HG02885 (cell line): Measurements from ENCODE around the gene PARD3.

Experiments used
- ATAC-seq: cut with Tn5 transposase; IDR thresholded peaks from one replicate; pipeline ENCODE4 v1.9.1; 2021; ENCODE audit warnings: mild to moderate bottlenecking; ENCODE audit not compliant: unreplicated experiment, poor library complexity

The PARD3 gene

GRCh38 chr10:34166823-34167222 lies 648.3 kb downstream of the PARD3 start:
- no peak for ATAC-seq

- no peak for ATAC-seq
Measured at GRCh38 chr10:34166354-34166753, 648.7 kb downstream of the PARD3 start.

DNA sequence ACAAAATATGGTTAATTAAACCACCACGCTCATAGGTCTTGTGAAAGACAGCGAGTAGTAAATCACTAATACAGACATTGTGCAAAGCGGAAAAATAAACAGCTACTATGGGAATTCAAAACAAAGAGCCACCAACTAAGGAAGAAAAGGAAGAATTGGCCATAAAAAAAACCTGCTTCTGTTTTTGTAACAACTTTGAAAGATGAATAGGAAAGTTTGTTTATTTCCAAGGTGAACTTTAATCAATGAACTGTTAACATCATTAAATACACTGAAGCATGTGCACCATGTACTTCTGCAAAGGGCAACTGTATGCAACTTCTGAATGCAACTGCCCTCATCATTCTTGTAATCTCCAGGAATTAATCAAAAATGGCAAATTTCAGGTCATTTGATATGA lies 651.1 kb downstream of the PARD3 start:
- ATAC-seq = no peak

DNA sequence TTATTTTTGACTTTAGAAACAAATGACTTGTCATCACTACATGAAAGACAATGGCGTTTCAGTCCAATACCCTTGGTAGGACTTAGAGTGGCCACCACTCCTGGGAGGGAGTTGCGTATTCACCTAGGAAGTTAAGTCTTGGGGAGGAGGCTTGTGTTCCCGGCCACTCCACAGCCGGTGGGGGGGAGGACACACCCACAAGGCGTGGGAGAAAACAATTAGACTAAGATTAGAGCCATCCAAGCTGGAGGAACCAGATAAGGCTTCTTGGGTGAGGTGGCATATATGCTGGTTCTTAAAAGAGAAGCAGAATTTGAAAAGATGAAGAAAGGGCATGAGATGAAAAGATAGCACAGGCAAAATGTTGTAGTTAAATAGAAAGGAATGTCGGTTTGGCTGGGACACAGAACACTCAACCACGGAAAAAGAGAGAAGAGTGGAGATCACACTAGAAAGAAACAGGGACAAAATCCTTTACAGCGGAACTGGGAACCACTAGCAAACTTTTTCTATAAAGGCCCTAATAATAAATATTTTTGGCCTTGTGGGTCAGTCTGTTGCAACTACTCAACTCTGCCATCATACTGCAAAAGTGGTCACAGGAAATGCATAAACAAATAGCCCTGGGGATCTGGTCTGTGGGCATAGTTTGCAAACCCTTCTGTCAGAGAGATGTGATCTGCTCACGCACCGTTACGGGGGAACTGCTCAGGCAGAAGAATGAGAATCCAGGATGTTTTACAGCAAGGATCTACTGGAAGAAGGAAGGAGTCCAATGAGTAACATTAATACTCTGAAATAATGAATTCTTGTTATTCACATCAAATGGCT lies 651.8 kb downstream of the PARD3 start:
- no peak for ATAC-seq

DNA sequence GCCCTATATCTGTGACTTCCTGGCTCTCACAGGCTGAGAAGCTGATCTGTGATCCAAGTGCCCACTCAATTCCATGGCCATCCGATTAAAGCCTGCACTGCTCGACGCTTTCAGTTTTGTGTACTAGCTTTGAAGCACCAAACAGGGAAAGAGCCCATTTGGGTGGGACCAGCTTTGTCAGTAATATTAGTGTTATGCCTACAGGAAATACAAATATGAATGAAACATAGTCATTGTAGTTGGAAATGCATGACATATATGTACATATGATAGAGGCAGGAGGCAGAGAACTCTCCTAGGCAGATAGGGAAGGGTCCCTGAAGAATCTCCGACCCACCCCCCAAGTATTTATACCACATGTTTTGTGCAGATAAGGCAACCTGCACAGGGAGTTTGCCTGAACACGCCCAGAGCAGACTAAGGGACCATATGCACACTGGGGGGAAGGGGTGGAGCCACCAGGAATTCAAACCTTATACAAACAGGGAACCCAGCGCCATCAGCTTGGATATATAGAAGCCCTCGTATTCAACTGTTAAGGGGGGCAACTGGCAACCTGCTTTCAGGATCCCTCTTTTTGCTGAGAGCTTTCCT lies 653.2 kb downstream of the PARD3 start:
- ATAC-seq = no peak

- ATAC-seq = no peak
Measured at GRCh38 chr10:34160595-34160994, 654.5 kb downstream of the PARD3 start.

DNA sequence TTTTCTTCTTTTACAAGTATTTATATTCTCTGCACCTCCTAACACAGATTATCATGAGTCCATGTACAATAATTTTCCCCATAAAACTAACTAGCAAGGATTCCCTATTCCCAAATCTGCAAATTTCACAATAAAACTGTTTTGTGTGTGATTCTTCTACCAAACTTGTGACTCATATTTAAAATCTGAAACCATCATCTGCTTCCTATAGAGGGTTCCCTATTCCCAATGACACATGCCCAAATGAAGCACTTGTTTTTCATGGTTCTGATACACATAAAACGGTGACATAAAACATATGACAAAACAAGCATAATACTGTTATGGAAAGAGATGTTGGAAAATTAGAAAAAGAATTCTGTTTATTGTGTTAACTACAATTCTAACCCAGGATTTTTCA lies 657.6 kb downstream of the PARD3 start:
- ATAC-seq = no peak

DNA sequence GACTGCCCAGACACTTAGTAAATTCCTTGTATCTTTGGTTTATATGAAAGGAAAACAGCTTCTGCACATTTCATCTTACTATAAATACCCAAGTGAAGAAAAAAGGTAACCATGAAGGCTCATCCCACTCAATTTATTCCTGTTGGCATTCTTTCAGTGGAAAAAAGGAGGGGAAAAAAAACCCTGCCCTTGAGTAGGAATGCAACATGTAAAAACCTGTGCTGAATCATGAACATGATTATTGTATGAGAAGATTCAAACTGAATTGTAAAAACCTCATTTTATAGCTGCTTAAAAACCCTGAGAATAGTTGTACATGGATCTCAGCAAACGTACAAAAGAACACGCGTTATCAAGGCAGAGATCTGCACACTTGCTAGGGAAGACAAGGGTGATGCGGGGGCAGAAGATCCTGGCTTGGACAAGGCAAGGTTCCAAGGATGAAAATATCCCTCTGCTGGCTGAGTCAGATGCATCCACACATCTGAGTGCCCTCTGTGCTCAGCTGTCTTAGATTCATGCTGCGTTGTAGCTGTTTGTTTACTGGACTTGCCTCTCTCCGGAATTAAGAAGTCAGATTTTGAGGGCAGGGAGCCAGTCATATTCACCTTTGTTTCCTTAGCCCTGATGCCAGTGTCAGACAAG lies 658.2 kb downstream of the PARD3 start:
- no peak for ATAC-seq

GRCh38 chr10:34155812-34156211 lies 659.3 kb downstream of the PARD3 start:
- no peak for ATAC-seq

DNA sequence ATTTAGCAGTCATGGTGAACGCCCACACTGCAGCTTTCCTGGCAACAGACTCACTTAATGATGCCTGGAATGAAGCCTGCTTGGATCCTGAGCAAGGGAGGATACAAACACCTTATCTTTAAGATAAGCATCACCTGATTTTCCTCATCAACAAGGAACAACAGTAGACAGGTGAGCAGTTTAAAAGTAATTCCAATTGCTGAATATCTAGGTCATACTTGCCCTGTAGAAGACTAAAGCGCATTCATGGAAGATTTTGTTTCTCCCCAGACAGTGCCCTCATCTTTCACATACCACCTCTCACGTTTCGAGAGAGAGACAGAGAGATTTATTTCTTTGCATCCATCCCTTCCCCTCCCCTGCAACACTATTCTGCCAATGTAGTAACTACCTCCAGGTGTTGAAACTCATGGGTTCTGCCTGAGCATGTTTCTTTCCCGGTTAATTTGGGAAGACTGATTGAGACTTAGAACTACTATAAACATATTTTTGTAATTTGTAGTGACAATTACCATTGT lies 660.7 kb downstream of the PARD3 start:
- no peak for ATAC-seq

GRCh38 chr10:34153663-34154382 lies 661.3 kb downstream of the PARD3 start:
- no peak for ATAC-seq

DNA sequence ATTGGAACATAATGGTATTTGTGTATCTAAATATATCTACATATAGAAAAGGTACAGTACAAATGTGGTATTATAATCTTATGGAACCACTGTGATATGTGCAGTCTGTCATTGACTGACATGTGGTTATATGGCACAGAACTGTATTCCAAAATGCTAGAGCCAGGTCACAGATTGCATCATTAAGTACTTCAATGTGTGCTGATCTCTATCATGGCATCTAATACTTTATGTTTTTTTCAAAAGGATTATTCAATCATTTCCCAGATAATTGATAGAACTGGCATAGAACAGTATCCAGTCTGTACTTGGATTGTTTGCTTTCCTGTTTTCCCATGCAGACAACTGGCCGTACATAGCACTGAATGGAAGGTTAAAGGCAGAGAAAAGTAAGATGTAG lies 662.7 kb downstream of the PARD3 start:
- no peak for ATAC-seq

GRCh38 chr10:34151931-34152330 lies 663.2 kb downstream of the PARD3 start:
- no peak for ATAC-seq

DNA sequence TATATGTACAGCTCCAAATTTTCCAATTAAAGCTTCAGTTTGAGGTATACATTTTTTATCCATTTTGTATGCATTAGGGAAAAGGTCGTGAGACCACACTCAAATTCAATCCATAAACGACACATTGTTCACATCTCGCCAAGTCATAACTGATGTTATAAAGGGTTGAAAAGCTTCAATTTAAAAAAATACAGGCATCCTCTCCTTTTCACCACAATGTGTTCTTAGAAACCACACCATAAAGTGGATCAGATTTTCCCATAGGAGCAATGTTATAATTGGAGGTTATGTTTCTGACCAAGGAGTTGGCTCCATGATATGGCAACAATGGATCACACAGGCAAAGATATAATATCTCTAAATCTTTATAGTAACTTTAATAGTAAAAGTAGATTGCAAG lies 663.6 kb downstream of the PARD3 start:
- no peak for ATAC-seq

DNA sequence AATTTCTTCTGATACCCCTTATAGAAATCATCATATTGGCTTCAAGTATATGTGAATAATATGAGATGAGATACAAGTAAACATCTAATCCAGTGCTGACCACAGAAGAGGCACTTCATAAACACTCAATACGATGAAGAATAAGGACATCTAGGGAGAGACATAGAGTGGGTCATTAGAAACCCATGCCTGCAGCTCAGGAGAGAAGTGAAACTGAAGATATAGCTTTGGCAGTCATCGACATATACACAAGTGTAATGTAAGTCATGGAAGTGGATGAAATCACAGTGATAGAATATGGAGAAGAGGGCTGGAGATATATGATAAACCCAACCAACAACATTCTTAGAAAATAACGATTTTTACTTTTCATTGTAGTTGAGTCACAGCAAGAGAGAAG lies 665.0 kb downstream of the PARD3 start:
- no peak for ATAC-seq

GRCh38 chr10:34148305-34148657 lies 666.8 kb downstream of the PARD3 start:
- no peak for ATAC-seq

- no peak for ATAC-seq
Measured at GRCh38 chr10:34147641-34148304, 667.3 kb downstream of the PARD3 start.

DNA sequence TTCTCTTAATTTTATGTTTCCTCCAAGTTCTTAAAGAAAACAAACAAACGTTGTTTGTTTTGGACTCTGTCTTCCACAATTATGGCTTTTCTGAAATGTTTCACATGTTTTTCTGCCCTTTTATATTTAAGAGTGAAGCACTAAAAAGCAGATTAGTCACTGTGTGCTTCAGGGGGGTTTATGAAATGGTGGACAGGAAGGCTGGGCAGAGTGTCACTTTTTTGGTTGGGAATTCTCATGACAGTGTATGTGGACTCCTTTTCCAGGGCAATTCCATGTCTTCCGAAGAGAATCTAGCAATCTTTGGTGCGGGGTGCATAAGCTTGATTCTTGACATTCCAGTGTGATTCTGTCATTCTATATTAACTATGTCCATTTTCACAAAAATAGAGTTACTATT lies 669.4 kb downstream of the PARD3 start:
- ATAC-seq = no peak

GRCh38 chr10:34143466-34143865 lies 671.6 kb downstream of the PARD3 start:
- no peak for ATAC-seq

GRCh38 chr10:34141032-34141680 lies 673.9 kb downstream of the PARD3 start:
- no peak for ATAC-seq
